Gastrocnemius medialis (tissue), 4 donors: ENCODE data around the gene MAG.

Source experiments
- POLR2A ChIP-seq, 2 donors: fragments of 450-650 bp; IDR thresholded peaks; one replicate each; pipeline ENCODE4 v1.6.1; 2017; ENCODE audit warnings: antibody characterized with exemption in 2 of 2, mild to moderate bottlenecking in 2 of 2, moderate library complexity in 2 of 2
- TF ChIP-seq, protein P1 (sequence below), 5 experiments: fragments of 450-650 bp in 3 of 5; fragments of 200-600 bp in 2 of 5; sonication (generic) in 2 of 5; IDR thresholded peaks in 4 of 5; conservative IDR thresholded peaks in 1 of 5; 1 replicate in 4 of 5; 2 replicates in 1 of 5; pipeline ENCODE4 v1.5.1; 2016 to 2019; ENCODE audit warnings: antibody characterized with exemption in 5 of 5, mild to moderate bottlenecking in 3 of 5, moderate library complexity in 3 of 5

DNA sequence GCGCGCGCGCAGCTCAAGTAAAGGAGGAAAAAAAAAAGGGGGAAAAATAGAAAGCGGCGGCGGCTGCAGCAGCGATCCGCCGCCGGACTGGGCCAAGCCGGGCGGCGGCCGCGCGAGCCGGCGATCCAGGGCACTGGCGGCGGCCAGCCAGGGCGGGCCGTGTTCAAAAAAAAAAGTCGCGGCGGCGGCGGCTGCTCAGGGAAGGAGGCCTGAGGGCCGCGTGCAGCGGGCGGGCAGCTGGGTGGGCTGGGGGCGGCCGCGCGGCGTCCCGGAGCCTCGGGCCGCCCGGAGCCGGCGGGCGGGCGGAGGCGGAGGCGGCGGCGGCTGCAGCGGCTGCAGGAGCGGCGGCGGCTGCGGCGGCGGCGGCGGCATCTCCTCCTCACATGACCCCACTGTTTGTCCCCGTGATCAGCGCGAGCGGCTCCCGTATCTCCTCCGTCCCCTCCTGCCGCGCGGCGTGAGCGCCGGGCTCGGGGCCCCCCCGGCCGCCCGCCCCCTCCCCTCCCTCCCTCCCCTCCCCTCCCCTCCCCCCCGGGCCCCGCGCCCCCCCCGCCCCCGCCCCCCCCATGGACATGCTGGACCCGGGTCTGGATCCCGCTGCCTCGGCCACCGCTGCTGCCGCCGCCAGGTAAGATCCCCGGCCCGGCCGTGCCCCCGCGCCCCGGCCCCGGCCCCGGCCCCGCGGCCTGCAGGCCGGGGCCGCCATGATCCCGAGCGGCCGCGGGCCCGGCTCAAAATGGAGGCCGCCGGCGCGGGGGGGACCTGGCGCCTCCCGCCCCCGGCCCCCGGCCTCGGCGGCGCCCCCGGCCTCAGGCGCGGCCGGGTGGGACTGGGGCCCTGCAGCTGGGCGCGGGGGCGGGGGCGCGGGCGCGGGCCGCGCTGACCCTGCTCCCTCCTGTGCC lies 23.2 kb upstream of the MAG start, which contains the start of gene USF2:
- TF ChIP-seq, protein P1, sequence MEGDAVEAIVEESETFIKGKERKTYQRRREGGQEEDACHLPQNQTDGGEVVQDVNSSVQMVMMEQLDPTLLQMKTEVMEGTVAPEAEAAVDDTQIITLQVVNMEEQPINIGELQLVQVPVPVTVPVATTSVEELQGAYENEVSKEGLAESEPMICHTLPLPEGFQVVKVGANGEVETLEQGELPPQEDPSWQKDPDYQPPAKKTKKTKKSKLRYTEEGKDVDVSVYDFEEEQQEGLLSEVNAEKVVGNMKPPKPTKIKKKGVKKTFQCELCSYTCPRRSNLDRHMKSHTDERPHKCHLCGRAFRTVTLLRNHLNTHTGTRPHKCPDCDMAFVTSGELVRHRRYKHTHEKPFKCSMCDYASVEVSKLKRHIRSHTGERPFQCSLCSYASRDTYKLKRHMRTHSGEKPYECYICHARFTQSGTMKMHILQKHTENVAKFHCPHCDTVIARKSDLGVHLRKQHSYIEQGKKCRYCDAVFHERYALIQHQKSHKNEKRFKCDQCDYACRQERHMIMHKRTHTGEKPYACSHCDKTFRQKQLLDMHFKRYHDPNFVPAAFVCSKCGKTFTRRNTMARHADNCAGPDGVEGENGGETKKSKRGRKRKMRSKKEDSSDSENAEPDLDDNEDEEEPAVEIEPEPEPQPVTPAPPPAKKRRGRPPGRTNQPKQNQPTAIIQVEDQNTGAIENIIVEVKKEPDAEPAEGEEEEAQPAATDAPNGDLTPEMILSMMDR (IDR thresholded peaks at IDR 0.05 in 4 of 5, conservative IDR thresholded peaks at IDR 0.05 in 1 of 5), result no peak
- TF ChIP-seq POLR2A (IDR thresholded peaks at IDR 0.05), result peak; percentile 28 to 30
